Pons (tissue), 1 donor: ENCODE data around the gene HSPA8.
"Not testable (repeated sequence)": the region's sequence is repeated elsewhere in the genome, so short reads cannot be mapped to it uniquely, and the experiment has no call there.

Experiments used
- DNase-seq: peaks from one replicate; pipeline ENCODE4 v3.0.0-alpha.2; 2016; ENCODE audit warnings: low spot score

HSPA8 gene

GRCh38 chr11:123072332-123072761 lies 10.4 kb upstream of the HSPA8 start:
- no peak for DNase-seq

- DNase-seq = peak; percentile 41
Observed at GRCh38 chr11:123069908-123070821, 8.2 kb upstream of the HSPA8 start.

DNA sequence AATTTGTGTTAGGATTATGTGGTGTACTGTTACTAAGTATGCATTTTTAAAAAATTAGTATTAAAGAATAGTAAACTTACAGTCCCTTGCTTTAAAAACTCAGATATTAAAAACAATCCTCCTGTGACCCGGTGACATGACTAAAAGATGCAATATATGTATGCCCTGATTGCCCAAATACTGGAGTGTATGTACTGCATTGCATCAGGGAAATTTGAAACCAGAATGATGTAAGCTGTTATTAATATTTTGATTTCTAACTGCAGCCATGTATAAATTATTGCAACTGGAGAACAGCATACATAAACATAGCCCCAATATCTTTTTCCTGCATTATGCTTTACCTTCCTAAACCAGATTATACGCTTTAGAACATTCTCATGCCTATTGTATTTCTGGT lies 3.7 kb upstream of the HSPA8 start:
- DNase-seq = no peak

GRCh38 chr11:123063826-123064657 lies 2.1 kb upstream of the HSPA8 start:
- peak; percentile 57 for DNase-seq

DNA sequence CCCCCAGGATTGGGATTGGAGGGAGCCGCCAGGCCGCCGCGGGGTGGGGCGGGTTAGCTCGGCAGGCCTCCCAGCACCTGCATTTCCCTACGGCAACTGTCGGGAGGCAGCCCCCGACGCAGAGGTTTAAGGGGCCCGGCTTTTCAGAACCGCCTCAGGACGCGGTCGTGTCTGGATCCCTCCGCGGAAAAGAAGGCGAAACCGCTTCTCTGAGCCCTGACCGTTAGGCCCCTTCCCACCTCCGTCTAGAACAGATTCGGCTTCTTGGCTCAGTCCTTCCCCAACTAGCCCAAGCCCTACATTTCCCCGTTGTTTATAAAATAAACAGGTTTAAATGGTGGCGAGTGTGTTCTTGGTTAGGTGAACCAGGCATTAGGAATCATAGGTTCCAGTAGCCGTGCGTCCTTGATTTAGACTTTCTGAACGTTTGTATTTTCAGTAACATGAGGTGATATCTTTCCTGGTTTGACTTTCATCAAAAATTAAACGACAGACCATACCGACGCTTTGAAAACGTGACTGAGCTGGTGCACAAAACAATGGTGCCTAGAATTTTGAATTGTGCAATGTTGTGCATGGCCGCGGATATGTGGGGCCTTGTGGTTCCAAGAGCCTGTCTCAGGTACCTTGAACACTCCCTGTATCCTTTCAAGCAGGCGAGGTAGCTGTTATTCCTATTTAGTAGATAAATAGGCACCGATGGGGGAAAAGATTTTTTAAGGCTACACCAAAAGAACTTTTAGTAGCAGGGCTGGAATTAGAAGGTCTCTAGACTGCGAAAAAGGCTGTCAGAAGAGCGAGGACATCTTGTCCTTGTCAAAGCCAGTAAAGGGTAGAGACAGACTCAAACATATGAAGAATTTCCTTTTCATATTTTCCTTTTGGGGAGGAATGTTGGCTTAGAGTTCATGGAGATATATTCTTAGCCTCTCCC lies 1.2 kb upstream of the HSPA8 start:
- peak; percentile 79 for DNase-seq

DNA sequence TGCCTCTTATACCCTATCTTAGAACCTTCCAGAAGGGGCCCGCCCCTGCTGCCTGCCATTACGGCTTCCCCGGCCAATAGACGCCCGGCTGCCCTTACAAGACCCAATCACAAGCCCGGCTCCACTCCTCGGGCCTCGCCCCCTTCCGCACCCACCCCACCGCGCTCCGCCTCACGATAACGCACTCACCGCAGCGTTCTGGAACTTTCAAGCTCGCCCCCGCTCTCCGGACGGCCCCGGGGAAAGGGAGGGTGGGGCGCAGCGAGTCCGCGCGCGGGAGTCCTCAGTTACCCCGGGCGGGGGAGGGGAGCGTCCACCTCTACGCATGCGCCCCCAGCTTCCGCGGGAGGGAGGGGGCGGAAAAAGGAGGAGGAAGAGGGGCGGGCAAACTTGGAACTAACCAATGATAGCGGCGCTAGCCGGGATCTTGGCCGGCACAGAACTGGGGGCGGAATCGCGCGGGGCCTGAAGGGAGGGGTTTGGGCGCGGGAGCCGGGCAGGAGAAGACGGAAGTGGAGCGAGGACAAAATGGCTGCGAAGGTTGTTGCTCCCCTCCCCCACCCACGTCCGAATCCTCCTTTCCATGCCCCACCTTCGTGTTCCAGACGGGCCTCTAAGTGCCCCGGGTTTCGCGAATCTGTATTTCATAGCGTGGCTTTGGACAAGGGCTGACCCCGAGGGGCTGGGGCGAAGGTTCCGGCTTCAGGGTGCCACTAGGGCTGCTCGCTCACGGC lies 389 bp upstream of the HSPA8 start:
- DNase-seq = peak; percentile 99

- no peak for DNase-seq
Observed at GRCh38 chr11:123060277-123061000, 1.5 kb downstream of the HSPA8 start.

DNA sequence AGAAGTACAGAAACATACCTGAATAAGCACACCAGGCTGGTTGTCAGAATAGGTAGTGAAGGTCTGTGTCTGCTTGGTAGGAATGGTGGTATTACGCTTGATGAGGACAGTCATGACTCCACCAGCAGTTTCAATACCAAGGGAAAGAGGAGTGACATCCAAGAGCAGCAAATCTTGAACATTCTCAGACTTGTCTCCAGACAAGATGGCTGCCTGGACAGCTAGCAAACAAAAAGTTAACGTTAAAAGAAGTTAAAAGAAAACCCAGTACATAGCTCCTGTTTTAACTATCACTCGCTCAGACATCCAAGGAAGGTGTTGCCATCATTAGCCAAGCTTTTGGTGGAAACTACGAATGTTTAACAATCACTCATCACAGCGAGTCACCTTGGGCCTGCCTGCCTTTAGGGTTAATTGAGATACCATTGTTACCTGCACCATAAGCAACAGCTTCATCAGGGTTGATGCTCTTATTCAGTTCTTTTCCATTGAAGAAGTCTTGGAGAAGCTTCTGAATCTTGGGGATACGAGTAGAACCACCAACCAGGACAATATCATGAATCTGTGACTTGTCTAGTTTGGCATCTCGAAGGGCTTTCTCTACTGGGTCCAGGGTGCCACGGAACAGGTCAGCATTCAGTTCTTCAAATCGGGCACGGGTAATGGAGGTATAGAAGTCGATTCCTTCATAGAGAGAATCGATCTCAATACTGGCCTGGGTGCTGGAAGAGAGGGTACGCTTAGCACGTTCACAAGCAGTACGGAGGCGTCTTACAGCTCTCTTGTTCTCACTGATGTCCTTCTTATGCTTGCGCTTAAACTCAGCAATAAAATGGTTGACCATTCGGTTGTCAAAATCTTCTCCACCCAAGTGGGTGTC lies 2.7 kb downstream of the HSPA8 start:
- not testable (repeated sequence) for DNase-seq

DNA sequence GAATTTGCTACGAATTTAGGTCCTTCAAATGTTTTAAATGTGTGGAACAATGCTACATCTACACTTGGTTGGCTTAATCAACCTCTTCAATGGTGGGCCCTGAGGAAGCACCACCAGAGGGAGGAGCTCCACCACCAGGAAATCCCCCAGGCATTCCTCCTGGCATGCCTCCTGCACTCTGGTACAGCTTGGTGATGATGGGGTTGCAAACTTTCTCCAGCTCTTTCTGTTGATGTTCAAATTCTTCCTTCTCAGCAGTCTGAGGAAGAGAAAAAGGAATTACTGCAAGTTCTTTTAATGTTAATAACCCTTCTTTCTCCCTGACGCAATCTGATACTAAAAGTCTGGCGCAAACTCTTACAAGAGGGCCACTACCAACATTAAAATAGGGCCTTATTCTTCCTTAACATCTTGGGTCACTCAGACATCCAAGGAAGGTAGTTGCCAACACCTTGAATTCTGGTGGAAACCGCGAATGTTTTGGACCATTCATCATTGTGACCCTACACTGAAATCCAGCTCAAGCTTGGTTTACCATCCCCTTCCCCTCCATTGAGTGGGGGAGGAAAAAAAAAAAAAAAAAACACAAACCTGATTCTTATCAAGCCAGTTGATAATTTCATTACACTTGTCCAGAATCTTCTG lies 4.2 kb downstream of the HSPA8 start:
- DNase-seq = no peak

GRCh38 chr11:123056835-123057491 lies 5.0 kb downstream of the HSPA8 start:
- DNase-seq = peak; percentile 58

GRCh38 chr11:123055191-123055901 lies 6.6 kb downstream of the HSPA8 start:
- DNase-seq = no peak

DNA sequence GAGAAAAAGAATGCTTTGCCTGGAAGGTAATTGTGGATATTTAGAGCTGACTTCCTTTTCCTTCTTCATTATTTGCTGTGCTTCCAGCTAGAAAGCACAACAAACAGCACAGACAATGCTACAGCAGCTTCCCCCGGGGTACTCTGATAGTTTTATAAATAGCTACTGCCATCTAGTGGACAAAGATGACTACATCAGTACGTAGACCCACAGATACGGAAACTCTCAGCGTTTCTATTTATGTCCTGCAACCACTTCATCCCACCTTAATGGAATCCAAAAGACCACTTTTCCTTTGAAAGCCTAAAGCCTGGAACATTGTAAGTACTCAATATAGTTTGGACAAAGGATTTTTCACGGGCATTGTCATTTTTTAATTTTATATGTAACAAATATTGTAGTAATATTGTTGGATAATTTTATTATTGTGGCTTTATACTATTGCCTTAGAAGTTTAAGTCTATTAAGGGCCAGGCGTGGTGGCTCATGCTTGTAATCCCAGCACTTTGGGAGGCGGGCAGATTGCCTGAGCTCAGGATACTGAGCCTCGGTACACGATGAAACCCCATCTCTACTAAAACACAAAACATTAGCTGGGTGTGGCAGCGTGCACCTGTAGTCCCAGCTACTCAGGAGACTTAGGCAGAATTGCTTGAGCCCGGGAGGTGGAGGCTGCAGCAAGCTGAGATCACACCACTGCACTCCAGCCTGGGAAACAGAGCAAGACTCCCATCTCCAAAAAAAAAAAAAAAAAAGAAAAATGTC lies 7.5 kb downstream of the HSPA8 start:
- peak; percentile 89 for DNase-seq

GRCh38 chr11:123052901-123053721 lies 8.8 kb downstream of the HSPA8 start:
- no peak for DNase-seq

DNA sequence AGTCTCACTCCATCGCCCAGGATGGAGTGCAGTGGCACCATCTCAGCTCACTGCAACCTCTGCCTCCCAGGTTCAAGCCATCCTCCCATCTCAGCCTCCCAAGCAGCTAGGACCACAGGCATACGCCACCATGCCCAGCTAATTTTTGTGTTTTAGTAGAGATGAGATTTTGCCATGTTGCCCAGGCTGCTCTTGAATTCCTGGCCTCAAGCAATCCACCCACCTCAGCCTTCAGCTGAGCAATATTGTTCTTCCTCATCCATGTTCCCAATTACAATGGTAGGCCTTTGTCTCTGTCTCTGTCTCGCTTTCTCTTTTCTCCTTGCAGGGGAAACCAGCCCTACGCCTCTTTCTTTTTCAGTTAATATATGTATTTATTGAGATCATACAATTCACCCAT lies 10.3 kb downstream of the HSPA8 start:
- no peak for DNase-seq

- DNase-seq = no peak
Observed at GRCh38 chr11:123051146-123051545, 10.8 kb downstream of the HSPA8 start.

GRCh38 chr11:123047947-123048293 lies 14.0 kb downstream of the HSPA8 start:
- no peak for DNase-seq
